ENCODE measurements around the gene MOB2. TPM values are rescaled to one million over a fixed set of nuclear protein-coding genes. Genes with fewer than 3 reads are reported as not detected.
"Not testable (repeated sequence)": the region's sequence is repeated elsewhere in the genome, so short reads cannot be mapped to it uniquely, and the experiment has no call there.

Gene MOB2
- total and polyA plus RNA-seq, 2 donors (not counting 1 experiment from before 2014, with no cell fraction given): 13.1 to 30.1 TPM

- no peaks in the 10 kb centered on the region for H3K9me3 ChIP-seq (ENCODE audit: control insufficient read depth, insufficient read depth, low read depth, low read length)
- no peaks in the 10 kb centered on the region for H3K36me3 ChIP-seq (ENCODE audit: control insufficient read depth, insufficient read depth, low read length)
- H3K27ac ChIP-seq (ENCODE audit: insufficient read depth, low read length): no peak overlapping the region
- TF ChIP-seq EZH2 (IDR thresholded peaks at IDR 0.05; ENCODE audit: low read length, missing control alignments): no peak
- TF ChIP-seq CTCF (conservative IDR thresholded peaks at IDR 0.05 in 1 of 2, IDR thresholded peaks at IDR 0.05 in 1 of 2; ENCODE audit: low read depth in 1 of 2, low read length in 2 of 2): no peak
- H3K4me3 ChIP-seq (replicated peaks in 1 of 4; ENCODE audit: control extremely low read depth in 1 of 4, insufficient read depth in 1 of 4, low read depth in 3 of 4, low read length in 4 of 4): no peak overlapping the region
- H3K27me3 ChIP-seq (ENCODE audit: control insufficient read depth, insufficient read depth, low read length): no peaks in the 10 kb centered on the region
- H4K20me1 ChIP-seq (ENCODE audit: control insufficient read depth, extremely low read depth, insufficient read depth, low read length): no peaks in the 10 kb centered on the region
- no peaks in the 10 kb centered on the region for H3K4me1 ChIP-seq (ENCODE audit: control insufficient read depth, extremely low read depth, insufficient read depth, low read length)
- no peak overlapping the region for H2AFZ ChIP-seq (ENCODE audit: low read length)
- no peak overlapping the region for H3K9ac ChIP-seq (ENCODE audit: insufficient read depth, low read length)
- no peak overlapping the region for H3K4me2 ChIP-seq (ENCODE audit: extremely low read depth, insufficient read depth, low read length)
- no peaks in the 10 kb centered on the region for H3K79me2 ChIP-seq (ENCODE audit: control insufficient read depth, insufficient read depth, low read length)
- no peak for DNase-seq (ENCODE audit: low read depth in 2 of 2)
Observed at GRCh38 chr11:1425439-1425838, 61.1 kb downstream of the MOB2 start.

GRCh38 chr11:1425006-1425405, 61.6 kb downstream of the MOB2 start:
- Histone ChIP-seq H3K9me3 (ENCODE audit: control insufficient read depth, insufficient read depth, low read depth, low read length) (no peaks in the 10 kb centered on the region), H4K20me1 (ENCODE audit: control insufficient read depth, extremely low read depth, insufficient read depth, low read length) (no peaks in the 10 kb centered on the region), H3K36me3 (ENCODE audit: control insufficient read depth, insufficient read depth, low read length) (no peaks in the 10 kb centered on the region), H3K27me3 (ENCODE audit: control insufficient read depth, insufficient read depth, low read length) (no peaks in the 10 kb centered on the region), H3K4me2 (ENCODE audit: extremely low read depth, insufficient read depth, low read length) (no peak overlapping the region), H3K27ac (ENCODE audit: insufficient read depth, low read length) (no peak overlapping the region), H3K4me1 (ENCODE audit: control insufficient read depth, extremely low read depth, insufficient read depth, low read length) (no peaks in the 10 kb centered on the region), H2AFZ (ENCODE audit: low read length) (no peak overlapping the region), H3K9ac (ENCODE audit: insufficient read depth, low read length) (no peak overlapping the region), H3K79me2 (ENCODE audit: control insufficient read depth, insufficient read depth, low read length) (no peaks in the 10 kb centered on the region), H3K4me3 (replicated peaks in 1 of 4; ENCODE audit: control extremely low read depth in 1 of 4, insufficient read depth in 1 of 4, low read depth in 3 of 4, low read length in 4 of 4) (no peak overlapping the region)
- no peak for DNase-seq (ENCODE audit: low read depth in 2 of 2)
- TF ChIP-seq CTCF (conservative IDR thresholded peaks at IDR 0.05 in 1 of 2, IDR thresholded peaks at IDR 0.05 in 1 of 2; ENCODE audit: low read depth in 1 of 2, low read length in 2 of 2): no peak
- TF ChIP-seq EZH2 (IDR thresholded peaks at IDR 0.05; ENCODE audit: low read length, missing control alignments): no peak

DNA sequence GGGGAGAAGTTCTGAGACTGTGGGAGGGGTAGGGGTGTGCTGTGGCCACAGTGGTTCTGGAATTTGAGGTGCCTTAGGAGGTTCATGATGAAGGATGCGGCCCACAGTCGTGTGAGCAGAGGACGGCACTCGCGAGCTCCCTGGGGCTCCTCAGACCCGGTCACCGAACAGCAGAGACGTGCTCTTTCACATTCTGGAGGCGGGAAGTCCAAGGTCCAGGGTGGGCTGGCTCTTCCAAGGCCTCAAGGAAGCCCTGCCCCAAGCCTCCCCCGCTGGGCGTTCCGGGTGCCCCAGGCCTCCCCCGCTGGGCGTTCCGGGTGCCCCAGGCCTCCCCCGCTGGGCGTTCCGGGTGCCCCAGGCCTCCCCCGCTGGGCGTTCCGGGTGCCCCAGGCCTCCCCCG, 63.2 kb downstream of the MOB2 start:
- H4K20me1 ChIP-seq (ENCODE audit: control insufficient read depth, extremely low read depth, insufficient read depth, low read length); H3K4me3 ChIP-seq (replicated peaks in 1 of 4; ENCODE audit: control extremely low read depth in 1 of 4, insufficient read depth in 1 of 4, low read depth in 3 of 4, low read length in 4 of 4); H3K9ac ChIP-seq (ENCODE audit: insufficient read depth, low read length); H3K9me3 ChIP-seq (ENCODE audit: control insufficient read depth, insufficient read depth, low read depth, low read length); DNase-seq (ENCODE audit: low read depth in 2 of 2); H3K4me2 ChIP-seq (ENCODE audit: extremely low read depth, insufficient read depth, low read length); H3K4me1 ChIP-seq (ENCODE audit: control insufficient read depth, extremely low read depth, insufficient read depth, low read length); H3K79me2 ChIP-seq (ENCODE audit: control insufficient read depth, insufficient read depth, low read length); H2AFZ ChIP-seq (ENCODE audit: low read length); H3K27me3 ChIP-seq (ENCODE audit: control insufficient read depth, insufficient read depth, low read length); H3K27ac ChIP-seq (ENCODE audit: insufficient read depth, low read length); H3K36me3 ChIP-seq (ENCODE audit: control insufficient read depth, insufficient read depth, low read length): not testable (repeated sequence)
